Measurements from ENCODE around the gene ZNF546. TPM values are rescaled to one million over a fixed set of nuclear protein-coding genes. Genes with fewer than 3 reads are reported as not detected.

The ZNF546 gene
- total and polyA plus RNA-seq, 2 donors (not counting 3 experiments of a cell fraction or from before 2014, with no cell fraction given), result 1.0 to 4.3 TPM

DNA sequence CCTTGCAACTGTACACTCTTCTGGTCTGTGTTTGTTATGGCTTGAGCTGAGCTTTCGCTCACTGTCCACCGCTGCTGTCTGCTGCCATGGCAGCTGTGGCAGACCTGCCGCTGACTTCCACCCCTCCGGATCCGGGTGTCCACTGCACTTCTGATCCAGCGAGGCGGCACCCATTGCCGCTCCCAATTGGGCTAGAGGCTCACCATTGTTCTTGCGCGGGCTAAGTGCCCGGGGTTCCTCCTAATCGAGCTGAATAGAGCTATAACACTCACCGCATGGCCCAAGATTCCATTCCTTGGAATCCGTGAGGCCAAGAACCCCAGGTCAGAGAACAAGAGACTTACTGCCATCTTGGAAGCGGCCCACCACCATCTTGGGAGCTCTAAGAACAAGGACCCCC is 28.1 kb upstream of the ZNF546 start:
- H3K9ac ChIP-seq (replicated peaks; ENCODE audit: extremely low read depth, insufficient read depth, low read length), result no peak overlapping the region
- no peaks in the 10 kb centered on the region for H3K9me3 ChIP-seq (replicated peaks; ENCODE audit: control insufficient read depth, insufficient read depth, low read length)
- no peak overlapping the region for H3K4me2 ChIP-seq (ENCODE audit: insufficient read depth, low read length)
- H3K36me3 ChIP-seq (ENCODE audit: control insufficient read depth in 2 of 2, extremely low read depth in 1 of 2, insufficient read depth in 2 of 2, low read length in 2 of 2), result peaks cover 3 to 4% of the 10 kb centered on the region in 2 experiments
- dilution Hi-C loops (cut with MboI; ENCODE audit: extremely low pct_ligation_motif_present, low sequenced_read_pairs) (no loop called here), intact Hi-C loops (cut with micrococcal nuclease) (no loop called here)
- ChIA-PET CTCF (interaction anchor here (2.5 to 3.2 kb wide), 2 partner anchors 123 to 177 kb away, joined by 17 to 43 read pairs; partner anchors contain the start of gene FBL), POLR2A (no interaction called here)
- H3K4me1 ChIP-seq (ENCODE audit: control insufficient read depth, extremely low read depth, insufficient read depth, low read length), result peaks cover 13% of the 10 kb centered on the region
- FAIRE-seq, result no peak
- H3K79me2 ChIP-seq (ENCODE audit: control insufficient read depth, insufficient read depth, low read length), result peaks cover 17% of the 10 kb centered on the region
- no peaks in the 10 kb centered on the region for H3K27me3 ChIP-seq (ENCODE audit: control insufficient read depth in 2 of 2, insufficient read depth in 2 of 2, low read length in 2 of 2)
- no peak for DNase-seq (ENCODE audit: low read depth, low spot score)
- H3K4me3 ChIP-seq (replicated peaks in 1 of 3; ENCODE audit: insufficient read depth in 1 of 3, low read depth in 1 of 3, low read length in 3 of 3), result no peak overlapping the region
- no peaks in the 10 kb centered on the region for H4K20me1 ChIP-seq (replicated peaks; ENCODE audit: control insufficient read depth, extremely low read depth, insufficient read depth, low read length)
- no peak for TF ChIP-seq POLR2AphosphoS5 (IDR thresholded peaks at IDR 0.05; ENCODE audit: insufficient read depth, low read depth, low read length)
- TF ChIP-seq, protein P1, sequence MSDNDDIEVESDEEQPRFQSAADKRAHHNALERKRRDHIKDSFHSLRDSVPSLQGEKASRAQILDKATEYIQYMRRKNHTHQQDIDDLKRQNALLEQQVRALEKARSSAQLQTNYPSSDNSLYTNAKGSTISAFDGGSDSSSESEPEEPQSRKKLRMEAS (IDR thresholded peaks at IDR 0.05; ENCODE audit: insufficient read depth, insufficient read length), result no peak
- TF ChIP-seq, protein P2, sequence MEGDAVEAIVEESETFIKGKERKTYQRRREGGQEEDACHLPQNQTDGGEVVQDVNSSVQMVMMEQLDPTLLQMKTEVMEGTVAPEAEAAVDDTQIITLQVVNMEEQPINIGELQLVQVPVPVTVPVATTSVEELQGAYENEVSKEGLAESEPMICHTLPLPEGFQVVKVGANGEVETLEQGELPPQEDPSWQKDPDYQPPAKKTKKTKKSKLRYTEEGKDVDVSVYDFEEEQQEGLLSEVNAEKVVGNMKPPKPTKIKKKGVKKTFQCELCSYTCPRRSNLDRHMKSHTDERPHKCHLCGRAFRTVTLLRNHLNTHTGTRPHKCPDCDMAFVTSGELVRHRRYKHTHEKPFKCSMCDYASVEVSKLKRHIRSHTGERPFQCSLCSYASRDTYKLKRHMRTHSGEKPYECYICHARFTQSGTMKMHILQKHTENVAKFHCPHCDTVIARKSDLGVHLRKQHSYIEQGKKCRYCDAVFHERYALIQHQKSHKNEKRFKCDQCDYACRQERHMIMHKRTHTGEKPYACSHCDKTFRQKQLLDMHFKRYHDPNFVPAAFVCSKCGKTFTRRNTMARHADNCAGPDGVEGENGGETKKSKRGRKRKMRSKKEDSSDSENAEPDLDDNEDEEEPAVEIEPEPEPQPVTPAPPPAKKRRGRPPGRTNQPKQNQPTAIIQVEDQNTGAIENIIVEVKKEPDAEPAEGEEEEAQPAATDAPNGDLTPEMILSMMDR (IDR thresholded peaks at IDR 0.05; ENCODE audit: extremely low read depth in 1 of 2, insufficient read depth in 1 of 2, low read depth in 1 of 2, low read length in 2 of 2), result no peak
- H3K27ac ChIP-seq (ENCODE audit: insufficient read depth, low read depth, low read length), result no peak overlapping the region
- H3K9me1 ChIP-seq (replicated peaks; ENCODE audit: control insufficient read depth, extremely low read depth, insufficient read depth, low read length), result no peaks in the 10 kb centered on the region
- no TSS peak for BruUV-seq (replicated peaks)
- no peak overlapping the region for H2AFZ ChIP-seq (ENCODE audit: low read depth, low read length)

DNA sequence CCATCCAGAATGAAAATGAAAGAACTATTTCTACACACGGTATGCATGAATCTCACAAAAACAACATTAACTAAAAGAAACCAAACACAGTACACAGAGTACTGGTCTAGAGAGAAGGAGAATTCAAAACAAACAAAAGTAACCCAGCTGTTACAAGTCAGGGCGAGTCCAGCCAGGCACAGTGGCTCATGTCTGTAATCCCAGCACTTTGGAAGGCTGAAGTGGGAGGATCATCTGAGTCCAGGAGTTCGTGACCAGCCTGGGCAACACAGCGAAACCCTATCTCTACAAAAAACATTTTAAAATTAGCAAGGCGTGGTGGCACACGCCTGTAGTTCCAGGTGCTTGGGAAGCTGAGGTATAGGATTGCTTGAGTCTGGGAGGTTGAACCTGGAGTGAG is 27.6 kb upstream of the ZNF546 start:
- no peak for DNase-seq (ENCODE audit: low read depth, low spot score)
- intact Hi-C loops (cut with micrococcal nuclease) (no loop called here), dilution Hi-C loops (cut with MboI; ENCODE audit: extremely low pct_ligation_motif_present, low sequenced_read_pairs) (no loop called here)
- Histone ChIP-seq H3K27ac (ENCODE audit: insufficient read depth, low read depth, low read length) (no peak overlapping the region), H3K9ac (replicated peaks; ENCODE audit: extremely low read depth, insufficient read depth, low read length) (no peak overlapping the region), H3K36me3 (ENCODE audit: control insufficient read depth in 2 of 2, extremely low read depth in 1 of 2, insufficient read depth in 2 of 2, low read length in 2 of 2) (peaks cover 3 to 9% of the 10 kb centered on the region in 2 experiments), H3K9me3 (replicated peaks; ENCODE audit: control insufficient read depth, insufficient read depth, low read length) (no peaks in the 10 kb centered on the region), H3K4me3 (replicated peaks in 1 of 3; ENCODE audit: insufficient read depth in 1 of 3, low read depth in 1 of 3, low read length in 3 of 3) (no peak overlapping the region), H3K9me1 (replicated peaks; ENCODE audit: control insufficient read depth, extremely low read depth, insufficient read depth, low read length) (no peaks in the 10 kb centered on the region), H3K79me2 (ENCODE audit: control insufficient read depth, insufficient read depth, low read length) (peaks cover 17% of the 10 kb centered on the region), H3K4me1 (ENCODE audit: control insufficient read depth, extremely low read depth, insufficient read depth, low read length) (peaks cover 13% of the 10 kb centered on the region), H2AFZ (ENCODE audit: low read depth, low read length) (no peak overlapping the region), H3K27me3 (ENCODE audit: control insufficient read depth in 2 of 2, insufficient read depth in 2 of 2, low read length in 2 of 2) (no peaks in the 10 kb centered on the region), H4K20me1 (replicated peaks; ENCODE audit: control insufficient read depth, extremely low read depth, insufficient read depth, low read length) (no peaks in the 10 kb centered on the region), H3K4me2 (ENCODE audit: insufficient read depth, low read length) (no peak overlapping the region)
- TF ChIP-seq POLR2A (IDR thresholded peaks at IDR 0.05; ENCODE audit: low read depth, low read length) (no peak), FOS (IDR thresholded peaks at IDR 0.05; ENCODE audit: borderline replicate concordance, insufficient read depth, low read length) (no peak), MYC (IDR thresholded peaks at IDR 0.05; ENCODE audit: low read depth, low read length) (no peak), POLR2AphosphoS5 (IDR thresholded peaks at IDR 0.05; ENCODE audit: insufficient read depth, low read depth, low read length) (no peak), GATA2 (IDR thresholded peaks at IDR 0.05; ENCODE audit: insufficient read depth, insufficient read length, low read depth, low read length) (no peak), EZH2 (IDR thresholded peaks at IDR 0.05; ENCODE audit: borderline replicate concordance, low read depth, low read length, severe bottlenecking) (no peak), JUN (IDR thresholded peaks at IDR 0.05; ENCODE audit: borderline replicate concordance, insufficient read depth, insufficient read length, low read depth) (no peak)
- TF ChIP-seq, protein P2 (IDR thresholded peaks at IDR 0.05; ENCODE audit: extremely low read depth in 1 of 2, insufficient read depth in 1 of 2, low read depth in 1 of 2, low read length in 2 of 2), result no peak
- TF ChIP-seq, protein P1 (IDR thresholded peaks at IDR 0.05; ENCODE audit: insufficient read depth, insufficient read length), result no peak
- POLR2A ChIA-PET, result no interaction called here
- CTCF ChIA-PET, result interaction anchor here (1.7 to 3.2 kb wide), 5 partner anchors 27 to 178 kb away, joined by 5 to 43 read pairs (median 15); partner anchors contain the start of gene FBL
- no TSS peak for BruUV-seq (replicated peaks)
- FAIRE-seq, result no peak

All from endothelial cell of umbilical vein (primary cell).